H1 (cell line): Measurements from ENCODE around the gene XIAP. TPM values are rescaled to one million over a fixed set of nuclear protein-coding genes. Genes with fewer than 3 reads are reported as not detected.

ENCODE experiments used
- CTCF ChIA-PET: fragments of 300-600 bp; sonication (Branson Sonifier 250); formaldehyde crosslinking; loops from one replicate; lab custom pipeline; 2021; ENCODE audit not compliant: partially characterized antibody; lab: Charles Lee
- POLR2A ChIA-PET: fragments of 300-600 bp; sonication (Branson Sonifier 250); formaldehyde crosslinking; loops from one replicate; lab custom pipeline; 2021; ENCODE audit warnings: inconsistent platforms; ENCODE audit not compliant: partially characterized antibody; lab: Charles Lee
- DNase-seq, 2 experiments: peaks; one replicate each; pipeline versions ENCODE4 v3.0.0 to v3.0.0-alpha.2; 2010 to 2022; ENCODE audit warnings: low spot score in 2 of 2, low read depth in 1 of 2, mixed read lengths in 1 of 2
- FAIRE-seq: peaks from 2 replicates; lab custom pipeline; 2011; peaks lifted over from hg19 to GRCh38; lab: Jason Lieb, UNC
- H2AFZ ChIP-seq: 2 replicates; pipeline ENCODE4 v1.8.1; 2012; ENCODE audit warnings: low read length, inconsistent platforms
- H2AK5ac ChIP-seq: 2 replicates; pipeline ENCODE4 v1.6.1; 2013; ENCODE audit warnings: low read depth, low read length
- H2BK120ac ChIP-seq: replicated peaks from 2 replicates; pipeline ENCODE3; 2013; ENCODE audit warnings: low read depth, low read length, inconsistent platforms
- H2BK12ac ChIP-seq: 2 replicates; pipeline ENCODE4 v1.6.1; 2013; ENCODE audit warnings: low read depth, low read length
- H2BK15ac ChIP-seq: 2 replicates; pipeline ENCODE4 v1.6.1; 2013; ENCODE audit warnings: low read length
- H2BK20ac ChIP-seq: 2 replicates; pipeline ENCODE4 v1.6.1; 2013; ENCODE audit warnings: low read length
- H2BK5ac ChIP-seq: 2 replicates; pipeline ENCODE4 v1.6.1; 2013; ENCODE audit warnings: low read depth, low read length
- H3K14ac ChIP-seq: 2 replicates; pipeline ENCODE4 v1.6.1; 2013; ENCODE audit warnings: inconsistent platforms; ENCODE audit not compliant: insufficient read length
- H3K18ac ChIP-seq: 2 replicates; pipeline ENCODE4 v1.6.1; 2013; ENCODE audit warnings: low read length; ENCODE audit errors: extremely low read depth
- H3K23ac ChIP-seq: 2 replicates; pipeline ENCODE4 v1.6.1; 2013; ENCODE audit warnings: inconsistent platforms; ENCODE audit not compliant: insufficient read length
- H3K23me2 ChIP-seq: 2 replicates; pipeline ENCODE4 v1.6.1; 2013; ENCODE audit warnings: low read depth, low read length
- H3K27ac ChIP-seq: 2 replicates; pipeline ENCODE4 v1.6.1; 2011; ENCODE audit warnings: low read depth, low read length, inconsistent platforms
- H3K27me3 ChIP-seq, 4 experiments: replicated peaks in 1 of 4; 1 replicate in 1 of 4; 2 replicates in 3 of 4; pipeline versions ENCODE4 v1.6.1 to v1.8.1; 2011 to 2013; ENCODE audit warnings: low read length in 3 of 4, mild to moderate bottlenecking in 3 of 4, inconsistent platforms in 2 of 4, mixed read lengths in 2 of 4, moderate library complexity in 1 of 4; ENCODE audit not compliant: control insufficient read depth in 3 of 4, insufficient read depth in 3 of 4; ENCODE audit errors: extremely low read depth in 1 of 4
- H3K36me3 ChIP-seq, 4 experiments: 2 replicates each; pipeline versions ENCODE4 v1.6.1 to v1.8.1; 2011 to 2013; ENCODE audit warnings: mild to moderate bottlenecking in 4 of 4, low read length in 3 of 4, moderate library complexity in 2 of 4, control low read depth in 1 of 4, inconsistent platforms in 1 of 4; ENCODE audit not compliant: insufficient read depth in 4 of 4, control insufficient read depth in 2 of 4
- H3K4ac ChIP-seq: replicated peaks from 2 replicates; pipeline ENCODE3; 2013; ENCODE audit warnings: low read length, low read depth, mixed read lengths, inconsistent platforms; ENCODE audit not compliant: insufficient read length
- H3K4me1 ChIP-seq, 4 experiments: replicated peaks in 1 of 4; 1 replicate in 1 of 4; 2 replicates in 3 of 4; pipeline versions ENCODE4 v1.6.1 to v1.8.1; 2011 to 2013; ENCODE audit warnings: low read length in 3 of 4, inconsistent platforms in 2 of 4, mixed read lengths in 1 of 4; ENCODE audit not compliant: insufficient read depth in 4 of 4, control insufficient read depth in 3 of 4
- H3K4me2 ChIP-seq, 2 experiments: 2 replicates each; pipeline versions ENCODE4 v1.6.1 to v1.8.1; 2011 to 2013; ENCODE audit warnings: low read depth in 2 of 2, low read length in 2 of 2, control low read depth in 1 of 2, inconsistent platforms in 1 of 2, mild to moderate bottlenecking in 1 of 2; ENCODE audit not compliant: insufficient read depth in 1 of 2
- H3K4me3 ChIP-seq, 4 experiments: fragments of 200-600, 300-600 bp in 1 of 4; sonication (generic), shearing (Covaris generic), sonication (Bioruptor Twin) in 1 of 4; 2 replicates each; pipeline versions ENCODE4 v1.5.1 to v1.8.1; 2011 to 2016; ENCODE audit warnings: low read length in 4 of 4, low read depth in 3 of 4, control low read depth in 2 of 4, inconsistent platforms in 2 of 4, mild to moderate bottlenecking in 2 of 4, mixed read lengths in 1 of 4, moderate library complexity in 1 of 4; ENCODE audit not compliant: insufficient read depth in 2 of 4; ENCODE audit errors: extremely low read depth in 1 of 4
- H3K56ac ChIP-seq: replicated peaks from 2 replicates; pipeline ENCODE3; 2013; ENCODE audit warnings: low read depth, mild to moderate bottlenecking, mixed read lengths, low read length, inconsistent platforms; ENCODE audit not compliant: insufficient read length
- H3K79me1 ChIP-seq: 2 replicates; pipeline ENCODE4 v1.6.1; 2013; ENCODE audit warnings: low read depth, low read length, control low read depth
- H3K79me2 ChIP-seq, 2 experiments: 2 replicates each; pipeline versions ENCODE4 v1.6.1 to v1.8.1; 2012 to 2013; ENCODE audit warnings: low read length in 2 of 2, mild to moderate bottlenecking in 2 of 2, inconsistent platforms in 1 of 2; ENCODE audit not compliant: insufficient read depth in 2 of 2, control insufficient read depth in 1 of 2
- H3K9ac ChIP-seq, 4 experiments: replicated peaks in 1 of 4; 1 replicate in 1 of 4; 2 replicates in 3 of 4; pipeline versions ENCODE4 v1.6.1 to v1.8.1; 2011 to 2013; ENCODE audit warnings: low read depth in 3 of 4, low read length in 3 of 4, control low read depth in 2 of 4, mild to moderate bottlenecking in 2 of 4, moderate library complexity in 2 of 4, inconsistent platforms in 1 of 4; ENCODE audit errors: extremely low read depth in 1 of 4
- H3K9me3 ChIP-seq, 2 experiments: 2 replicates each; pipeline versions ENCODE4 v1.6.1 to v1.8.1; 2012 to 2013; ENCODE audit warnings: mild to moderate bottlenecking in 2 of 2, moderate library complexity in 2 of 2, control low read depth in 1 of 2, inconsistent platforms in 1 of 2, low read depth in 1 of 2, low read length in 1 of 2, mixed read lengths in 1 of 2; ENCODE audit not compliant: insufficient read depth in 2 of 2
- H4K20me1 ChIP-seq, 2 experiments: replicated peaks in 1 of 2; 2 replicates each; pipeline versions ENCODE3 to v1.8.1; 2011 to 2013; ENCODE audit warnings: inconsistent platforms in 2 of 2, low read length in 2 of 2, mild to moderate bottlenecking in 1 of 2; ENCODE audit not compliant: insufficient read depth in 2 of 2, control insufficient read depth in 1 of 2
- H4K5ac ChIP-seq: 2 replicates; pipeline ENCODE4 v1.6.1; 2013; ENCODE audit warnings: low read length, low read depth, mixed read lengths, inconsistent platforms; ENCODE audit not compliant: insufficient read length
- H4K8ac ChIP-seq: 2 replicates; pipeline ENCODE4 v1.8.0; 2013; ENCODE audit warnings: mild to moderate bottlenecking, moderate library complexity, low read length, inconsistent platforms; ENCODE audit not compliant: insufficient read depth; ENCODE audit errors: extremely low read depth
- H4K91ac ChIP-seq: replicated peaks from 2 replicates; pipeline ENCODE3; 2013; ENCODE audit warnings: low read length, mixed read lengths, inconsistent platforms; ENCODE audit not compliant: insufficient read length
- CEBPB ChIP-seq: IDR thresholded peaks from 2 replicates; pipeline ENCODE4 v1.6.1; 2012; ENCODE audit warnings: low read depth, low read length
- CTBP2 ChIP-seq: IDR thresholded peaks from 2 replicates; pipeline ENCODE4 v1.7.0; 2011; ENCODE audit warnings: borderline replicate concordance, mild to moderate bottlenecking, moderate library complexity, mixed read lengths, low read length; ENCODE audit not compliant: insufficient read depth, insufficient read length
- JUN ChIP-seq: IDR thresholded peaks from 2 replicates; pipeline ENCODE4 v1.6.1; 2011; ENCODE audit warnings: low read depth, mild to moderate bottlenecking, improper control_type of control experiment, low read length
- KDM1A ChIP-seq: fragments of 200-600, 300-600 bp; sonication (generic); IDR thresholded peaks from 2 replicates; pipeline ENCODE4 v1.7.1; 2016; ENCODE audit warnings: mild to moderate bottlenecking, low read length, borderline replicate concordance
- KDM5A ChIP-seq: fragments of 200-600 bp; IDR thresholded peaks from 2 replicates; pipeline ENCODE4 v1.7.1; 2012; ENCODE audit warnings: mild to moderate bottlenecking, low read length, inconsistent platforms, mixed read lengths
- RNF2 ChIP-seq: fragments of 200-900, 300-1000 bp; sonication (generic); IDR thresholded peaks from 2 replicates; pipeline ENCODE4 v1.7.1; 2016; ENCODE audit warnings: borderline replicate concordance, low read depth, mild to moderate bottlenecking, antibody characterized with exemption, low read length; ENCODE audit not compliant: poor library complexity, severe bottlenecking; ENCODE audit errors: missing control alignments
- SIRT6 ChIP-seq: IDR thresholded peaks from one replicate; pipeline ENCODE4 v1.7.1; 2012; ENCODE audit warnings: low read length, inconsistent platforms
- SIX5 ChIP-seq: IDR thresholded peaks from 2 replicates; pipeline ENCODE4 v1.6.1; 2011; ENCODE audit warnings: mild to moderate bottlenecking, low read depth, low read length
- SRF ChIP-seq: IDR thresholded peaks from 2 replicates; pipeline ENCODE4 v1.6.1; 2011; ENCODE audit warnings: mild to moderate bottlenecking, low read depth, low read length, moderate library complexity
- TAF1 ChIP-seq: IDR thresholded peaks from 2 replicates; pipeline ENCODE4 v1.6.1; 2011; ENCODE audit warnings: mild to moderate bottlenecking, low read depth, low read length
- TBP ChIP-seq: IDR thresholded peaks from 2 replicates; pipeline ENCODE4 v1.6.1; 2011; ENCODE audit warnings: low read depth, low read length, improper control_type of control experiment
- USF2 ChIP-seq: IDR thresholded peaks from 2 replicates; pipeline ENCODE4 v1.6.1; 2011; ENCODE audit warnings: low read length, improper control_type of control experiment
- WGBS, 2 experiments: shearing (Covaris generic) in 1 of 2; methylation state at CpG; one replicate each; pipeline versions ENCODE4 v1.1.6 to v1.1.7; 2013 to 2015; ENCODE audit warnings: low lambda C conversion rate in 2 of 2, mixed read lengths in 2 of 2, inconsistent platforms in 1 of 2, low coverage in 1 of 2, missing lambda C conversion rate in 1 of 2; ENCODE audit not compliant: insufficient replicate concordance in 2 of 2, insufficient coverage in 1 of 2, insufficient read length in 1 of 2; ENCODE audit errors: extremely low coverage in 1 of 2, missing lambda C conversion rate in 1 of 2; 5-methylcytosine and 5-hydroxymethylcytosine counted together
- polyA plus RNA-seq, 7 experiments: library from polyadenylated mRNA; depleted of rRNA in 3 of 7; stranded (reverse) in 5 of 7; unstranded in 2 of 7; fragments of >200 nt in 5 of 7; fragments of 200-250 nt in 2 of 7; gene quantifications; 1 replicate in 5 of 7; 2 replicates in 1 of 7; 4 replicates in 1 of 7; pipeline versions ENCODE4 v1.2.1 to v1.2.3, GENCODE V29; 2011 to 2013; ENCODE audit warnings: missing spikeins in 2 of 7, mixed read lengths in 2 of 7
- total RNA-seq: library from RNA; stranded (reverse); fragmentation: NEBNext Ultra II Directional; extraction: Animal tissue kit (Norgen Biotek cat#: 25700); gene quantifications from 2 replicates; pipeline ENCODE4 v1.2.1, GENCODE V29; 2021
- TF ChIP-seq, protein P1 (sequence below): IDR thresholded peaks from 2 replicates; pipeline ENCODE4 v1.6.1; 2011; ENCODE audit warnings: low read depth, mild to moderate bottlenecking, low read length; ENCODE audit not compliant: insufficient read depth

XIAP gene
- total and polyA plus RNA-seq, 2 of the 8 experiments (the other 6 are each of a cell fraction or from before 2014, with no cell fraction given) = 5.9 to 44.7 TPM

GRCh38 chrX:123927845-123928244 is 68.0 kb downstream of the XIAP start:
- no peak overlapping the region for H2AK5ac ChIP-seq
- H3K36me3 ChIP-seq = no peaks in the 10 kb centered on the region
- no peak overlapping the region for H3K4me2 ChIP-seq
- no peaks in the 10 kb centered on the region for H3K27me3 ChIP-seq
- ChIA-PET CTCF (interaction anchor here (0.5 to 0.7 kb wide), 2 partner anchors 151 to 187 kb away, joined by 3 read pairs; no protein-coding TSS in a partner anchor), POLR2A (interaction anchor here (0.7 kb wide), 1 partner anchor 10 kb away, joined by 3 read pairs; no protein-coding TSS in a partner anchor)
- WGBS, 2 experiments = 83% methylated on average over 2 of the region's 2 CpGs; no CpG with 5 or more reads in 1 of the 2 experiments
- no peak overlapping the region for H2BK20ac ChIP-seq
- H3K4me1 ChIP-seq = no peaks in the 10 kb centered on the region; a peak in 1 of 7 replicates
- H4K8ac ChIP-seq = no peak overlapping the region
- no peak overlapping the region for H3K14ac ChIP-seq
- H3K23ac ChIP-seq = no peak overlapping the region
- H2BK120ac ChIP-seq = no peak overlapping the region
- H3K9me3 ChIP-seq = peaks cover 2 to 7% of the 10 kb centered on the region in 2 experiments; a peak in 1 of 4 replicates
- no peak overlapping the region for H3K18ac ChIP-seq
- no peak overlapping the region for H2BK15ac ChIP-seq
- H3K9ac ChIP-seq = no peak overlapping the region
- H3K56ac ChIP-seq = no peak overlapping the region
- FAIRE-seq (no peak), DNase-seq (no peak)
- no peak overlapping the region for H4K5ac ChIP-seq
- no peaks in the 10 kb centered on the region for H3K79me2 ChIP-seq
- no peak overlapping the region for H3K27ac ChIP-seq
- no peaks in the 10 kb centered on the region for H4K20me1 ChIP-seq
- H3K23me2 ChIP-seq = no peaks in the 10 kb centered on the region
- no peak overlapping the region for H4K91ac ChIP-seq
- H3K79me1 ChIP-seq = no peaks in the 10 kb centered on the region
- no peak overlapping the region for H3K4ac ChIP-seq
- no peak overlapping the region for H2BK5ac ChIP-seq
- no peak overlapping the region for H3K4me3 ChIP-seq
- H2BK12ac ChIP-seq = no peak overlapping the region
- no peak overlapping the region for H2AFZ ChIP-seq
- TF ChIP-seq CEBPB (no peak), KDM1A (no peak), SIRT6 (no peak), SRF (no peak), TBP (no peak), CTBP2 (no peak), TAF1 (no peak), USF2 (no peak), KDM5A (no peak), JUN (no peak), SIX5 (no peak), RNF2 (no peak)
- TF ChIP-seq, protein P1, sequence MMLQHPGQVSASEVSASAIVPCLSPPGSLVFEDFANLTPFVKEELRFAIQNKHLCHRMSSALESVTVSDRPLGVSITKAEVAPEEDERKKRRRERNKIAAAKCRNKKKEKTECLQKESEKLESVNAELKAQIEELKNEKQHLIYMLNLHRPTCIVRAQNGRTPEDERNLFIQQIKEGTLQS = no peak
